H1 (cell line): ENCODE data around the gene LILRB1. TPM values are rescaled to one million over a fixed set of nuclear protein-coding genes. Genes with fewer than 3 reads are reported as not detected.

Experiments used
- CTCF ChIA-PET: fragments of 300-600 bp; sonication (Branson Sonifier 250); formaldehyde crosslinking; loops from one replicate; lab custom pipeline; 2021; ENCODE audit not compliant: partially characterized antibody; lab: Charles Lee
- POLR2A ChIA-PET: fragments of 300-600 bp; sonication (Branson Sonifier 250); formaldehyde crosslinking; loops from one replicate; lab custom pipeline; 2021; ENCODE audit warnings: inconsistent platforms; ENCODE audit not compliant: partially characterized antibody; lab: Charles Lee
- DNase-seq, 2 experiments: peaks; one replicate each; pipeline versions ENCODE4 v3.0.0 to v3.0.0-alpha.2; 2010 to 2022; ENCODE audit warnings: low spot score in 2 of 2, low read depth in 1 of 2, mixed read lengths in 1 of 2
- FAIRE-seq: peaks from 2 replicates; lab custom pipeline; 2011; peaks lifted over from hg19 to GRCh38; lab: Jason Lieb, UNC
- H2AFZ ChIP-seq: 2 replicates; pipeline ENCODE4 v1.8.1; 2012; ENCODE audit warnings: low read length, inconsistent platforms
- H2AK5ac ChIP-seq: 2 replicates; pipeline ENCODE4 v1.6.1; 2013; ENCODE audit warnings: low read depth, low read length
- H2BK120ac ChIP-seq: replicated peaks from 2 replicates; pipeline ENCODE3; 2013; ENCODE audit warnings: low read depth, low read length, inconsistent platforms
- H2BK12ac ChIP-seq: 2 replicates; pipeline ENCODE4 v1.6.1; 2013; ENCODE audit warnings: low read depth, low read length
- H2BK15ac ChIP-seq: 2 replicates; pipeline ENCODE4 v1.6.1; 2013; ENCODE audit warnings: low read length
- H2BK20ac ChIP-seq: 2 replicates; pipeline ENCODE4 v1.6.1; 2013; ENCODE audit warnings: low read length
- H2BK5ac ChIP-seq: 2 replicates; pipeline ENCODE4 v1.6.1; 2013; ENCODE audit warnings: low read depth, low read length
- H3K14ac ChIP-seq: 2 replicates; pipeline ENCODE4 v1.6.1; 2013; ENCODE audit warnings: inconsistent platforms; ENCODE audit not compliant: insufficient read length
- H3K18ac ChIP-seq: 2 replicates; pipeline ENCODE4 v1.6.1; 2013; ENCODE audit warnings: low read length; ENCODE audit errors: extremely low read depth
- H3K23ac ChIP-seq: 2 replicates; pipeline ENCODE4 v1.6.1; 2013; ENCODE audit warnings: inconsistent platforms; ENCODE audit not compliant: insufficient read length
- H3K23me2 ChIP-seq: 2 replicates; pipeline ENCODE4 v1.6.1; 2013; ENCODE audit warnings: low read depth, low read length
- H3K27ac ChIP-seq: 2 replicates; pipeline ENCODE4 v1.6.1; 2011; ENCODE audit warnings: low read depth, low read length, inconsistent platforms
- H3K27me3 ChIP-seq, 4 experiments: replicated peaks in 1 of 4; 1 replicate in 1 of 4; 2 replicates in 3 of 4; pipeline versions ENCODE4 v1.6.1 to v1.8.1; 2011 to 2013; ENCODE audit warnings: low read length in 3 of 4, mild to moderate bottlenecking in 3 of 4, inconsistent platforms in 2 of 4, mixed read lengths in 2 of 4, moderate library complexity in 1 of 4; ENCODE audit not compliant: control insufficient read depth in 3 of 4, insufficient read depth in 3 of 4; ENCODE audit errors: extremely low read depth in 1 of 4
- H3K36me3 ChIP-seq, 4 experiments: 2 replicates each; pipeline versions ENCODE4 v1.6.1 to v1.8.1; 2011 to 2013; ENCODE audit warnings: mild to moderate bottlenecking in 4 of 4, low read length in 3 of 4, moderate library complexity in 2 of 4, control low read depth in 1 of 4, inconsistent platforms in 1 of 4; ENCODE audit not compliant: insufficient read depth in 4 of 4, control insufficient read depth in 2 of 4
- H3K4ac ChIP-seq: replicated peaks from 2 replicates; pipeline ENCODE3; 2013; ENCODE audit warnings: low read length, low read depth, mixed read lengths, inconsistent platforms; ENCODE audit not compliant: insufficient read length
- H3K4me1 ChIP-seq, 4 experiments: replicated peaks in 1 of 4; 1 replicate in 1 of 4; 2 replicates in 3 of 4; pipeline versions ENCODE4 v1.6.1 to v1.8.1; 2011 to 2013; ENCODE audit warnings: low read length in 3 of 4, inconsistent platforms in 2 of 4, mixed read lengths in 1 of 4; ENCODE audit not compliant: insufficient read depth in 4 of 4, control insufficient read depth in 3 of 4
- H3K4me2 ChIP-seq, 2 experiments: 2 replicates each; pipeline versions ENCODE4 v1.6.1 to v1.8.1; 2011 to 2013; ENCODE audit warnings: low read depth in 2 of 2, low read length in 2 of 2, control low read depth in 1 of 2, inconsistent platforms in 1 of 2, mild to moderate bottlenecking in 1 of 2; ENCODE audit not compliant: insufficient read depth in 1 of 2
- H3K4me3 ChIP-seq, 4 experiments: fragments of 200-600, 300-600 bp in 1 of 4; sonication (generic), shearing (Covaris generic), sonication (Bioruptor Twin) in 1 of 4; 2 replicates each; pipeline versions ENCODE4 v1.5.1 to v1.8.1; 2011 to 2016; ENCODE audit warnings: low read length in 4 of 4, low read depth in 3 of 4, control low read depth in 2 of 4, inconsistent platforms in 2 of 4, mild to moderate bottlenecking in 2 of 4, mixed read lengths in 1 of 4, moderate library complexity in 1 of 4; ENCODE audit not compliant: insufficient read depth in 2 of 4; ENCODE audit errors: extremely low read depth in 1 of 4
- H3K56ac ChIP-seq: replicated peaks from 2 replicates; pipeline ENCODE3; 2013; ENCODE audit warnings: low read depth, mild to moderate bottlenecking, mixed read lengths, low read length, inconsistent platforms; ENCODE audit not compliant: insufficient read length
- H3K79me1 ChIP-seq: 2 replicates; pipeline ENCODE4 v1.6.1; 2013; ENCODE audit warnings: low read depth, low read length, control low read depth
- H3K79me2 ChIP-seq, 2 experiments: 2 replicates each; pipeline versions ENCODE4 v1.6.1 to v1.8.1; 2012 to 2013; ENCODE audit warnings: low read length in 2 of 2, mild to moderate bottlenecking in 2 of 2, inconsistent platforms in 1 of 2; ENCODE audit not compliant: insufficient read depth in 2 of 2, control insufficient read depth in 1 of 2
- H3K9ac ChIP-seq, 4 experiments: replicated peaks in 1 of 4; 1 replicate in 1 of 4; 2 replicates in 3 of 4; pipeline versions ENCODE4 v1.6.1 to v1.8.1; 2011 to 2013; ENCODE audit warnings: low read depth in 3 of 4, low read length in 3 of 4, control low read depth in 2 of 4, mild to moderate bottlenecking in 2 of 4, moderate library complexity in 2 of 4, inconsistent platforms in 1 of 4; ENCODE audit errors: extremely low read depth in 1 of 4
- H3K9me3 ChIP-seq, 2 experiments: 2 replicates each; pipeline versions ENCODE4 v1.6.1 to v1.8.1; 2012 to 2013; ENCODE audit warnings: mild to moderate bottlenecking in 2 of 2, moderate library complexity in 2 of 2, control low read depth in 1 of 2, inconsistent platforms in 1 of 2, low read depth in 1 of 2, low read length in 1 of 2, mixed read lengths in 1 of 2; ENCODE audit not compliant: insufficient read depth in 2 of 2
- H4K20me1 ChIP-seq, 2 experiments: replicated peaks in 1 of 2; 2 replicates each; pipeline versions ENCODE3 to v1.8.1; 2011 to 2013; ENCODE audit warnings: inconsistent platforms in 2 of 2, low read length in 2 of 2, mild to moderate bottlenecking in 1 of 2; ENCODE audit not compliant: insufficient read depth in 2 of 2, control insufficient read depth in 1 of 2
- H4K5ac ChIP-seq: 2 replicates; pipeline ENCODE4 v1.6.1; 2013; ENCODE audit warnings: low read length, low read depth, mixed read lengths, inconsistent platforms; ENCODE audit not compliant: insufficient read length
- H4K8ac ChIP-seq: 2 replicates; pipeline ENCODE4 v1.8.0; 2013; ENCODE audit warnings: mild to moderate bottlenecking, moderate library complexity, low read length, inconsistent platforms; ENCODE audit not compliant: insufficient read depth; ENCODE audit errors: extremely low read depth
- H4K91ac ChIP-seq: replicated peaks from 2 replicates; pipeline ENCODE3; 2013; ENCODE audit warnings: low read length, mixed read lengths, inconsistent platforms; ENCODE audit not compliant: insufficient read length
- ASH2L ChIP-seq: fragments of 200-600, 300-600 bp; sonication (generic); IDR thresholded peaks from one replicate; pipeline ENCODE4 v1.7.1; 2017; ENCODE audit warnings: low read length
- BCL11A ChIP-seq, 2 experiments: IDR thresholded peaks; one replicate each; pipeline ENCODE4 v1.6.1; 2011; ENCODE audit warnings: low read depth in 2 of 2, low read length in 2 of 2, mild to moderate bottlenecking in 2 of 2
- KDM1A ChIP-seq: fragments of 200-600, 300-600 bp; sonication (generic); IDR thresholded peaks from 2 replicates; pipeline ENCODE4 v1.7.1; 2016; ENCODE audit warnings: mild to moderate bottlenecking, low read length, borderline replicate concordance
- RNF2 ChIP-seq: fragments of 200-900, 300-1000 bp; sonication (generic); IDR thresholded peaks from 2 replicates; pipeline ENCODE4 v1.7.1; 2016; ENCODE audit warnings: borderline replicate concordance, low read depth, mild to moderate bottlenecking, antibody characterized with exemption, low read length; ENCODE audit not compliant: poor library complexity, severe bottlenecking; ENCODE audit errors: missing control alignments
- WGBS, 2 experiments: shearing (Covaris generic) in 1 of 2; methylation state at CpG; one replicate each; pipeline versions ENCODE4 v1.1.6 to v1.1.7; 2013 to 2015; ENCODE audit warnings: low lambda C conversion rate in 2 of 2, mixed read lengths in 2 of 2, inconsistent platforms in 1 of 2, low coverage in 1 of 2, missing lambda C conversion rate in 1 of 2; ENCODE audit not compliant: insufficient replicate concordance in 2 of 2, insufficient coverage in 1 of 2, insufficient read length in 1 of 2; ENCODE audit errors: extremely low coverage in 1 of 2, missing lambda C conversion rate in 1 of 2; 5-methylcytosine and 5-hydroxymethylcytosine counted together
- polyA plus RNA-seq, 7 experiments: library from polyadenylated mRNA; depleted of rRNA in 3 of 7; stranded (reverse) in 5 of 7; unstranded in 2 of 7; fragments of >200 nt in 5 of 7; fragments of 200-250 nt in 2 of 7; gene quantifications; 1 replicate in 5 of 7; 2 replicates in 1 of 7; 4 replicates in 1 of 7; pipeline versions ENCODE4 v1.2.1 to v1.2.3, GENCODE V29; 2011 to 2013; ENCODE audit warnings: missing spikeins in 2 of 7, mixed read lengths in 2 of 7
- total RNA-seq: library from RNA; stranded (reverse); fragmentation: NEBNext Ultra II Directional; extraction: Animal tissue kit (Norgen Biotek cat#: 25700); gene quantifications from 2 replicates; pipeline ENCODE4 v1.2.1, GENCODE V29; 2021
- TF ChIP-seq, protein P1 (sequence below): IDR thresholded peaks from 2 replicates; pipeline ENCODE4 v1.6.1; 2012; ENCODE audit warnings: inconsistent platforms

Gene LILRB1
- total and polyA plus RNA-seq, 2 of the 8 experiments (the other 6 are each of a cell fraction or from before 2014, with no cell fraction given), result not detected

DNA sequence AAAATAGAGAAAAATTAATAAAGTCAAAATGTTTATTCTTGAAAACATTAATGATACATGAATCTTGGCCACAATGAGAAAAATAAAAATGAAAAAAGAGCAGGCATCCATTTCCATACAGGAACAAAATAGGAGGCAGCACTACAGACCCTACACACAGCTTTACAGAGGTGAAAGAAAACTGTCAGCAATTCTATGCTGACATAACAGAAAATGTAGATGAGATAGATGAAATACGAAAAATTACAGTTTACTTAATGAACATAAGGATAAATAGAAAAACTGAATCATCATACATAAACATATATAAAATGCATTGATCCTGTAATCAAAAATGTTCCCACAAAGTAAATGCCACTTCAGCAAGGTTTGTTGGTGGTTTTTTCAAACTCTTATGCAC lies 38.1 kb downstream of the LILRB1 start:
- Histone ChIP-seq H3K18ac (no peak overlapping the region), H3K9me3 (peaks cover 70 to 82% of the 10 kb centered on the region in 2 experiments)

More for the DNA sequence above, 38.1 kb downstream of the LILRB1 start:
- no peak overlapping the region for H2BK5ac ChIP-seq
- H2AK5ac ChIP-seq, result no peak overlapping the region
- H3K79me2 ChIP-seq, result no peaks in the 10 kb centered on the region
- H4K91ac ChIP-seq, result no peak overlapping the region
- ChIA-PET CTCF (no interaction called here), POLR2A (no interaction called here)
- no peaks in the 10 kb centered on the region for H3K23me2 ChIP-seq
- no peaks in the 10 kb centered on the region for H3K27me3 ChIP-seq
- H3K36me3 ChIP-seq, result no peaks in the 10 kb centered on the region
- no peaks in the 10 kb centered on the region for H3K79me1 ChIP-seq
- H3K14ac ChIP-seq, result no peak overlapping the region
- no peak overlapping the region for H3K9ac ChIP-seq
- H2BK12ac ChIP-seq, result no peak overlapping the region
- H3K4me2 ChIP-seq, result no peak overlapping the region
- H3K4me1 ChIP-seq, result no peaks in the 10 kb centered on the region
- no peak overlapping the region for H3K4me3 ChIP-seq
- no peak overlapping the region for H3K56ac ChIP-seq
- H2BK20ac ChIP-seq, result no peak overlapping the region
- H4K5ac ChIP-seq, result no peak overlapping the region
- H3K27ac ChIP-seq, result no peak overlapping the region
- H3K23ac ChIP-seq, result no peak overlapping the region
- no peak overlapping the region for H2BK15ac ChIP-seq
- no peak for DNase-seq
- no peak overlapping the region for H4K8ac ChIP-seq
- H2BK120ac ChIP-seq, result no peak overlapping the region
- H3K4ac ChIP-seq, result no peak overlapping the region
- FAIRE-seq, result no peak
- H2AFZ ChIP-seq, result no peak overlapping the region
- TF ChIP-seq KDM1A (no peak), ASH2L (no peak), BCL11A (IDR thresholded peaks at IDR 0.05; ENCODE audit: low read depth in 2 of 2, low read length in 2 of 2) (no peak), RNF2 (no peak)
- TF ChIP-seq, protein P1, sequence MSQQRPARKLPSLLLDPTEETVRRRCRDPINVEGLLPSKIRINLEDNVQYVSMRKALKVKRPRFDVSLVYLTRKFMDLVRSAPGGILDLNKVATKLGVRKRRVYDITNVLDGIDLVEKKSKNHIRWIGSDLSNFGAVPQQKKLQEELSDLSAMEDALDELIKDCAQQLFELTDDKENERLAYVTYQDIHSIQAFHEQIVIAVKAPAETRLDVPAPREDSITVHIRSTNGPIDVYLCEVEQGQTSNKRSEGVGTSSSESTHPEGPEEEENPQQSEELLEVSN, result no peak
- WGBS, 2 experiments, result 66% methylated on average over 1 of the region's 1 CpG; no CpG with 5 or more reads in 1 of the 2 experiments
- no peaks in the 10 kb centered on the region for H4K20me1 ChIP-seq
